GM12878 (cell line): Measurements from ENCODE around the gene HSPA12A. TPM values are rescaled to one million over a fixed set of nuclear protein-coding genes. Genes with fewer than 3 reads are reported as not detected.

Experiments used
- ATAC-seq: fragments of 200-7000 bp; cut with Tn5 transposase; 3 replicates; pipeline ENCODE4 v1.9.1; 2020; ENCODE audit warnings: mild to moderate bottlenecking, moderate library complexity
- BruUV-seq: library from RNA; stranded (reverse); fragments of 400-500 nt; replicated peaks from 2 replicates; lab custom pipeline; 2021; lab: Mats Ljungman, UMichigan
- CTCF ChIA-PET: fragments of 300-600 bp; sonication (Branson Sonifier 250); formaldehyde crosslinking; extraction: SDS; loops from one replicate; lab custom pipeline; 2021; ENCODE audit warnings: inconsistent platforms; lab: Yijun Ruan, JAX
- POLR2A ChIA-PET: fragments of 350-600 bp; formaldehyde crosslinking; extraction: SDS; loops from one replicate; lab custom pipeline; 2021; ENCODE audit warnings: inconsistent platforms; lab: Charles Lee
- RAD21 ChIA-PET: fragments of 300-600 bp; sonication (Branson Sonifier 250); formaldehyde crosslinking; loops from one replicate; lab custom pipeline; 2023; ENCODE audit warnings: antibody characterized with exemption; ENCODE audit not compliant: unreplicated experiment; lab: Charles Lee
- SMC1A ChIA-PET: fragments of 300-600 bp; sonication (Branson Sonifier 250); formaldehyde crosslinking; loops from one replicate; lab custom pipeline; 2023; ENCODE audit not compliant: unreplicated experiment, uncharacterized antibody; lab: Charles Lee
- DNase-seq: peaks from one replicate; pipeline ENCODE4 v3.0.0-alpha.2; 2011; ENCODE audit warnings: low read depth, low spot score
- FAIRE-seq: peaks from 3 replicates; lab custom pipeline; 2011; peaks lifted over from hg19 to GRCh38; lab: Jason Lieb, UNC
- H2AFZ ChIP-seq: 2 replicates; pipeline ENCODE4 v1.6.0; 2011; ENCODE audit warnings: low read depth, low read length, control low read depth; ENCODE audit not compliant: control insufficient read depth
- H3K27ac ChIP-seq: 2 replicates; pipeline ENCODE4 v1.5.1; 2011; ENCODE audit warnings: control low read depth; ENCODE audit not compliant: control insufficient read depth, insufficient read depth
- H3K27me3 ChIP-seq, 2 experiments: replicated peaks in 1 of 2; 2 replicates each; pipeline versions ENCODE4 v1.6.0 to v1.6.1; 2011; ENCODE audit warnings: low read length in 1 of 2; ENCODE audit not compliant: control insufficient read depth in 2 of 2, insufficient read depth in 2 of 2
- H3K36me3 ChIP-seq, 2 experiments: 2 replicates each; pipeline ENCODE4 v1.5.1; 2011; ENCODE audit warnings: low read length in 1 of 2; ENCODE audit not compliant: control insufficient read depth in 2 of 2, insufficient read depth in 2 of 2
- H3K4me1 ChIP-seq: 2 replicates; pipeline ENCODE4 v1.6.1; 2011; ENCODE audit warnings: mild to moderate bottlenecking, low read length, moderate library complexity, mixed read lengths; ENCODE audit not compliant: control insufficient read depth, insufficient read depth
- H3K4me2 ChIP-seq: 2 replicates; pipeline ENCODE4 v1.6.0; 2011; ENCODE audit warnings: control low read depth; ENCODE audit not compliant: control insufficient read depth, insufficient read depth
- H3K4me3 ChIP-seq: fragments of 200-600 bp; sonication (generic); 2 replicates; pipeline ENCODE4 v1.5.1; 2016
- H3K79me2 ChIP-seq: 2 replicates; pipeline ENCODE4 v1.6.0; 2011; ENCODE audit warnings: low read length; ENCODE audit not compliant: control insufficient read depth, insufficient read depth
- H3K9ac ChIP-seq: 2 replicates; pipeline ENCODE4 v1.8.0; 2011; ENCODE audit warnings: low read length, control low read depth, mixed read lengths; ENCODE audit not compliant: control insufficient read depth, insufficient read depth
- H3K9me3 ChIP-seq: replicated peaks from 3 replicates; pipeline ENCODE4 v1.5.1; 2011; ENCODE audit warnings: mild to moderate bottlenecking, low read length; ENCODE audit not compliant: control insufficient read depth, insufficient read depth
- H4K20me1 ChIP-seq: 2 replicates; pipeline ENCODE4 v1.6.0; 2011; ENCODE audit not compliant: control insufficient read depth, insufficient read depth
- CUX1 ChIP-seq: IDR thresholded peaks from 2 replicates; pipeline ENCODE4 v1.6.1; 2012; ENCODE audit warnings: improper control_type of control experiment, low read depth, low read length; ENCODE audit not compliant: insufficient replicate concordance
- STAT3 ChIP-seq: IDR thresholded peaks from 2 replicates; pipeline ENCODE4 v1.6.1; 2011; ENCODE audit warnings: low read depth, low read length, improper control_type of control experiment
- ZBED1 ChIP-seq: IDR thresholded peaks from 2 replicates; pipeline ENCODE4 v1.6.1; 2016; ENCODE audit warnings: borderline replicate concordance
- ZZZ3 ChIP-seq: IDR thresholded peaks from 2 replicates; pipeline ENCODE4 v1.6.1; 2011; ENCODE audit warnings: low read depth; ENCODE audit not compliant: control insufficient read depth, insufficient read length
- WGBS: methylation state at CpG from one replicate; pipeline ENCODE4 v1.1.6; 2016; ENCODE audit warnings: low lambda C conversion rate; ENCODE audit not compliant: insufficient replicate concordance, insufficient coverage; ENCODE audit errors: missing lambda C conversion rate; 5-methylcytosine and 5-hydroxymethylcytosine counted together
- in situ Hi-C: fragments of 300-500 bp; cut with MboI; formaldehyde crosslinking; loops from 9 replicates; pipeline ENCODE4 v1.14.3; 2018; ENCODE audit warnings: mixed read lengths
- intact Hi-C: fragments of 100-400 bp; cut with micrococcal nuclease; formaldehyde crosslinking; loops from one replicate; pipeline ENCODE4 v1.14.2; 2022; ENCODE audit not compliant: unreplicated experiment
- polyA plus RNA-seq, 11 experiments: library from polyadenylated mRNA; depleted of rRNA in 4 of 11; unstranded in 6 of 11; stranded (reverse) in 5 of 11; fragments of >200 nt; fragmentation: Nextera tagmentation in 4 of 11; fragmentation: Illumina TruSeq in 1 of 11; extraction: Ambion mirVana in 4 of 11; extraction: Trizol in 1 of 11; gene quantifications; 1 replicate in 1 of 11; 2 replicates in 10 of 11; pipeline versions ENCODE4 v1.2.1 to v1.2.3, GENCODE V29; 2011 to 2016; ENCODE audit warnings: inconsistent platforms in 2 of 11, missing spikeins in 2 of 11, low read depth in 1 of 11
- total RNA-seq, 4 experiments: library from RNA; depleted of rRNA in 3 of 4; stranded (reverse); fragments of >200 nt in 3 of 4; fragmentation: Illumina TruSeq in 1 of 4; extraction: Trizol in 1 of 4; gene quantifications; 2 replicates each; pipeline versions ENCODE4 v1.2.1 to v1.2.3, GENCODE V29; 2013 to 2021

Gene HSPA12A
- total and polyA plus RNA-seq, 10 of the 15 experiments (the other 5 are each of a cell fraction or from before 2014, with no cell fraction given), result 0.90 to 20.2 (median 2.8) TPM

GRCh38 chr10:116669080-116669479 lies 73.3 kb downstream of the HSPA12A start (continued):
- TF ChIP-seq CUX1, result no peak

- H3K79me2 ChIP-seq, result no peaks in the 10 kb centered on the region
- TF ChIP-seq STAT3, result no peak
- no peak for TF ChIP-seq ZBED1
- TF ChIP-seq ZZZ3, result no peak
- ATAC-seq (no peak), DNase-seq (no peak), FAIRE-seq (no peak)
- no peak overlapping the region for H3K4me3 ChIP-seq
- POLR2A ChIA-PET, result interaction anchor here (0.6 kb wide), 1 partner anchor 11 kb away, joined by 3 read pairs; no protein-coding TSS in a partner anchor
- H3K36me3 ChIP-seq, result no peaks in the 10 kb centered on the region
- WGBS, result 48% methylated on average over 2 of the region's 2 CpGs
- RAD21 ChIA-PET, result no interaction called here
- H3K4me1 ChIP-seq, result no peaks in the 10 kb centered on the region
- peaks cover 0 to 3% of the 10 kb centered on the region in 2 experiments; a peak in 2 of 4 replicates for H3K27me3 ChIP-seq
- SMC1A ChIA-PET, result interaction anchor here (0.6 kb wide), 1 partner anchor 127 kb away, joined by 3 read pairs; no protein-coding TSS in a partner anchor
- no peak overlapping the region for H2AFZ ChIP-seq
- no peak overlapping the region for H3K4me2 ChIP-seq
- H3K27ac ChIP-seq, result no peak overlapping the region
- H4K20me1 ChIP-seq, result no peaks in the 10 kb centered on the region
- in situ Hi-C loops, result no loop called here
- no peak overlapping the region for H3K9ac ChIP-seq
- CTCF ChIA-PET, result no interaction called here
- intact Hi-C loops, result no loop called here
- BruUV-seq, result no TSS peak
- no peaks in the 10 kb centered on the region for H3K9me3 ChIP-seq
Measured at GRCh38 chr10:116668446-116668845, 73.9 kb downstream of the HSPA12A start.
